ENCODE data around the gene PHF12. TPM values are rescaled to one million over a fixed set of nuclear protein-coding genes. Genes with fewer than 3 reads are reported as not detected.
A peak's percentile ranks its signal among the peaks of the same experiment; 100 is the strongest.

Gene PHF12
- total and polyA plus RNA-seq, 2 of the 8 experiments (the other 6 are each of a cell fraction or from before 2014, with no cell fraction given): 38.8 to 65.7 TPM

GRCh38 chr17:28855336-28855679 is 96.0 kb downstream of the PHF12 start:
- Histone ChIP-seq H3K9ac (replicated peaks in 1 of 4; ENCODE audit: extremely low read depth in 1 of 4, low read depth in 3 of 4, low read length in 3 of 4) (peak overlapping the region in 3 of 4 experiments; percentile 87 to 90 (median 87); a peak in 6 of 7 replicates), H2AK5ac (ENCODE audit: low read depth, low read length) (no peak overlapping the region), H3K56ac (replicated peaks; ENCODE audit: insufficient read length, low read depth, low read length) (peak overlapping the region; percentile 56), H4K8ac (ENCODE audit: extremely low read depth, insufficient read depth, low read length) (peak overlapping the region; percentile 96; the same call in 1 of the 2 replicates), H3K79me2 (ENCODE audit: control insufficient read depth in 1 of 2, insufficient read depth in 2 of 2, low read length in 2 of 2) (peaks cover 0 to 6% of the 10 kb centered on the region in 2 experiments; a peak in 2 of 4 replicates), H2BK120ac (replicated peaks; ENCODE audit: low read depth, low read length) (no peak overlapping the region), H3K9me3 (ENCODE audit: insufficient read depth in 2 of 2, low read depth in 1 of 2, low read length in 1 of 2) (no peaks in the 10 kb centered on the region), H3K4me3 (ENCODE audit: extremely low read depth in 1 of 4, insufficient read depth in 2 of 4, low read depth in 3 of 4, low read length in 4 of 4) (peak overlapping the region; percentile 78 to 96 (median 93)), H3K18ac (ENCODE audit: extremely low read depth, low read length) (no peak overlapping the region), H3K36me3 (ENCODE audit: control insufficient read depth in 2 of 4, insufficient read depth in 4 of 4, low read length in 3 of 4) (peaks cover 12 to 18% (median 16%) of the 10 kb centered on the region in 4 experiments; a peak in 7 of 8 replicates), H3K14ac (ENCODE audit: insufficient read length) (no peak overlapping the region), H3K27me3 (replicated peaks in 1 of 4; ENCODE audit: control insufficient read depth in 3 of 4, extremely low read depth in 1 of 4, insufficient read depth in 3 of 4, low read length in 3 of 4) (no peaks in the 10 kb centered on the region), H3K4me1 (replicated peaks in 1 of 4; ENCODE audit: control insufficient read depth in 3 of 4, insufficient read depth in 4 of 4, low read length in 3 of 4) (no peaks in the 10 kb centered on the region; a peak in 2 of 7 replicates), H3K23ac (ENCODE audit: insufficient read length) (no peak overlapping the region), H3K4ac (replicated peaks; ENCODE audit: insufficient read length, low read depth, low read length) (no peak overlapping the region), H4K91ac (replicated peaks; ENCODE audit: insufficient read length, low read length) (no peak overlapping the region), H2BK5ac (ENCODE audit: low read depth, low read length) (peak overlapping the region; percentile 69; the same call in 1 of the 2 replicates), H3K27ac (ENCODE audit: low read depth, low read length) (no peak overlapping the region), H3K79me1 (ENCODE audit: low read depth, low read length) (peaks cover 2% of the 10 kb centered on the region; the same call in 1 of the 2 replicates), H4K5ac (ENCODE audit: insufficient read length, low read depth, low read length) (no peak overlapping the region), H3K4me2 (ENCODE audit: insufficient read depth in 1 of 2, low read depth in 2 of 2, low read length in 2 of 2) (peak overlapping the region; percentile 78 to 85), H2BK20ac (ENCODE audit: low read length) (no peak overlapping the region), H2AFZ (ENCODE audit: low read length) (peak overlapping the region; percentile 94), H4K20me1 (replicated peaks in 1 of 2; ENCODE audit: control insufficient read depth in 1 of 2, insufficient read depth in 2 of 2, low read length in 2 of 2) (peaks cover 0 to 1% of the 10 kb centered on the region in 2 experiments), H2BK12ac (ENCODE audit: low read depth, low read length) (no peak overlapping the region), H2BK15ac (ENCODE audit: low read length) (no peak overlapping the region), H3K23me2 (ENCODE audit: low read depth, low read length) (peaks cover 2% of the 10 kb centered on the region)
- POLR2A ChIA-PET (ENCODE audit: partially characterized antibody): interaction anchor here (0.8 to 1.3 kb wide), 5 partner anchors 9 to 135 kb away, joined by 3 to 4 read pairs (median 3); partner anchors contain the start of genes FLOT2 and RPL23A
- no peak for TF ChIP-seq KDM5A (IDR thresholded peaks at IDR 0.05; ENCODE audit: low read length)
- TF ChIP-seq YY1 (IDR thresholded peaks at IDR 0.05; ENCODE audit: low read depth, low read length): no peak
- TF ChIP-seq POU5F1 (IDR thresholded peaks at IDR 0.05; ENCODE audit: low read depth, low read length): no peak
- TF ChIP-seq CREB1 (IDR thresholded peaks at IDR 0.05): no peak
- TF ChIP-seq POLR2AphosphoS5 (IDR thresholded peaks at IDR 0.05; ENCODE audit: low read depth, low read length): no peak
- TF ChIP-seq JUN (IDR thresholded peaks at IDR 0.05; ENCODE audit: low read depth, low read length): no peak
- no peak for TF ChIP-seq HDAC2 (IDR thresholded peaks at IDR 0.05; ENCODE audit: borderline replicate concordance in 1 of 2, low read depth in 2 of 2, low read length in 2 of 2)
- TF ChIP-seq KDM1A (IDR thresholded peaks at IDR 0.05; ENCODE audit: borderline replicate concordance, low read length): no peak
- no peak for DNase-seq (ENCODE audit: low read depth in 1 of 2, low spot score in 2 of 2)
- CTCF ChIA-PET (ENCODE audit: partially characterized antibody): interaction anchor here (1.0 to 1.5 kb wide), 3 partner anchors 9 to 25 kb away, joined by 3 to 6 read pairs (median 3); no protein-coding TSS in a partner anchor
- WGBS, 2 experiments (ENCODE audit: extremely low coverage in 1 of 2, insufficient coverage in 1 of 2, insufficient read length in 1 of 2, insufficient replicate concordance in 2 of 2, low coverage in 1 of 2, low lambda C conversion rate in 2 of 2, missing lambda C conversion rate in 1 of 2): 33% methylated on average over 5 of the region's 5 CpGs; no CpG with 5 or more reads in 1 of the 2 experiments
- FAIRE-seq: no peak
